ENCODE results near the gene RMDN3. TPM values are rescaled to one million over a fixed set of nuclear protein-coding genes. Genes with fewer than 3 reads are reported as not detected.
A peak's percentile ranks its signal among the peaks of the same experiment; 100 is the strongest.

RMDN3 gene
- polyA plus RNA-seq, 1 donor = 43.1 TPM

- DNase-seq = peak; percentile 90
Observed at GRCh38 chr15:40694688-40695468, 60.2 kb downstream of the RMDN3 start, which contains the start of gene RAD51. TSS of gene RAD51 (plus strand) at chr15:40695174. CDS start at chr15:40698759, 3,585 bp downstream.

GRCh38 chr15:40693904-40694687 is 61.0 kb downstream of the RMDN3 start:
- no peak for DNase-seq

- DNase-seq = no peak
Observed at GRCh38 chr15:40691737-40692136, 63.3 kb downstream of the RMDN3 start.

GRCh38 chr15:40688932-40689799 is 65.9 kb downstream of the RMDN3 start:
- DNase-seq = no peak

Other genes with a start within 250 kb of the RMDN3 start
- gene CCDC32, start 190.2 kb downstream of the RMDN3 start, polyA plus RNA-seq (ENCODE audit: insufficient read length) = 31.8 TPM
- gene RPUSD2, start 186.0 kb downstream of the RMDN3 start, polyA plus RNA-seq (ENCODE audit: insufficient read length) = 9.2 TPM
- 32.4 TPM for gene KNL1, start 161.0 kb downstream of the RMDN3 start, polyA plus RNA-seq (ENCODE audit: insufficient read length)
- 16.9 TPM for gene RAD51, start 60.1 kb downstream of the RMDN3 start, polyA plus RNA-seq (ENCODE audit: insufficient read length)
- 33.2 TPM for gene GCHFR, start 8.8 kb upstream of the RMDN3 start, polyA plus RNA-seq (ENCODE audit: insufficient read length)
- 3.3 TPM for gene C15orf62, start 14.7 kb upstream of the RMDN3 start, polyA plus RNA-seq (ENCODE audit: insufficient read length)
- gene ZFYVE19, start 51.8 kb upstream of the RMDN3 start, polyA plus RNA-seq (ENCODE audit: insufficient read length) = 25.5 TPM
- 41.1 TPM for gene DNAJC17, start 52.2 kb upstream of the RMDN3 start, polyA plus RNA-seq (ENCODE audit: insufficient read length)
- gene PPP1R14D, start 73.5 kb upstream of the RMDN3 start, polyA plus RNA-seq (ENCODE audit: insufficient read length) = 0.62 TPM
- gene SPINT1, start 88.8 kb upstream of the RMDN3 start, polyA plus RNA-seq (ENCODE audit: insufficient read length) = 66.7 TPM
- 1.7 TPM for gene RHOV, start 119.0 kb upstream of the RMDN3 start, polyA plus RNA-seq (ENCODE audit: insufficient read length)
- gene VPS18, start 139.2 kb upstream of the RMDN3 start, polyA plus RNA-seq (ENCODE audit: insufficient read length) = 16.5 TPM
- gene DLL4, start 174.1 kb upstream of the RMDN3 start, polyA plus RNA-seq (ENCODE audit: insufficient read length) = 5.1 TPM
- 2.4 TPM for gene CHAC1, start 198.2 kb upstream of the RMDN3 start, polyA plus RNA-seq (ENCODE audit: insufficient read length)